GM06990 (cell line): Measurements from ENCODE around the gene NFKBIL1.

Experiments
- DNase-seq: peaks from one replicate; pipeline ENCODE4 v3.0.0-alpha.2; 2011; ENCODE audit not compliant: insufficient read length; ENCODE audit errors: extremely low read depth
- H3K27me3 ChIP-seq: replicated peaks from 2 replicates; pipeline ENCODE4 v1.6.0; 2011; ENCODE audit warnings: low read length; ENCODE audit not compliant: control insufficient read depth, insufficient read depth
- H3K36me3 ChIP-seq: 2 replicates; pipeline ENCODE4 v1.5.1; 2011; ENCODE audit warnings: low read length; ENCODE audit not compliant: control insufficient read depth, insufficient read depth
- H3K4me3 ChIP-seq: replicated peaks from 2 replicates; pipeline ENCODE4 v1.5.1; 2011; ENCODE audit warnings: low read depth, mild to moderate bottlenecking, control low read depth, low read length
- TF ChIP-seq, protein P1 (sequence below): IDR thresholded peaks from 2 replicates; pipeline ENCODE4 v1.5.1; 2011; ENCODE audit warnings: low read length, control low read depth, mild to moderate bottlenecking, inconsistent platforms; ENCODE audit not compliant: insufficient read depth, poor library complexity, severe bottlenecking

NFKBIL1 gene

DNA sequence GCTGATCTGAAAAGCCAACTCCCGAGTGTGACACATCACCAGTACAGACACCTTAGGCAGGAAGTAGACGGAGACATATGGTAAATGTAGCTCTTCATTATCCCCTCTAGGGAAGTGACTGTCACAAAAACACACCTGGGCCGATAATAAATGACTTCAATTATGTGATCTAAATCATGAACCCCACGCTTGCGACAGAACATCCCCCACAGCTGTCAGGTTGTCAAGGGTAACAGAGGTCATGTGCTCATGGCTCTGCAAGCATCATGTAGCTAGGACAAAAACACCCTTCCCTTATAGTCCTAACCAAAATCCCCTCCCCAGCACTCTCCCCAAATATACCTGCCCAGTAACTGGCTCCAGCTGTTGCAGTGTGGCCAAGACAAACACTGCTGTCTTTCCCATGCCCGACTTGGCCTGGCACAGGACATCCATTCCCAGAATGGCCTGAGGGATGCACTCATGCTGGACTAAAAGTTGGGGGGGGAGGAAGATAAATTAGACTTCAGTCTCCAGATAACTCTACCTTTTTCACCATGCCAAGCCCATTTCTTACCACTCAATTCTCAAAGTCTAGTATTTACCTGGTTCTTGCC lies 8.5 kb upstream of the NFKBIL1 start:
- peaks cover 37% of the 10 kb centered on the region for H3K36me3 ChIP-seq
- DNase-seq: no peak
- no peaks in the 10 kb centered on the region for H3K27me3 ChIP-seq
- peak overlapping the region; percentile 34; the same call in 1 of the 2 replicates for H3K4me3 ChIP-seq
- TF ChIP-seq, protein P1, sequence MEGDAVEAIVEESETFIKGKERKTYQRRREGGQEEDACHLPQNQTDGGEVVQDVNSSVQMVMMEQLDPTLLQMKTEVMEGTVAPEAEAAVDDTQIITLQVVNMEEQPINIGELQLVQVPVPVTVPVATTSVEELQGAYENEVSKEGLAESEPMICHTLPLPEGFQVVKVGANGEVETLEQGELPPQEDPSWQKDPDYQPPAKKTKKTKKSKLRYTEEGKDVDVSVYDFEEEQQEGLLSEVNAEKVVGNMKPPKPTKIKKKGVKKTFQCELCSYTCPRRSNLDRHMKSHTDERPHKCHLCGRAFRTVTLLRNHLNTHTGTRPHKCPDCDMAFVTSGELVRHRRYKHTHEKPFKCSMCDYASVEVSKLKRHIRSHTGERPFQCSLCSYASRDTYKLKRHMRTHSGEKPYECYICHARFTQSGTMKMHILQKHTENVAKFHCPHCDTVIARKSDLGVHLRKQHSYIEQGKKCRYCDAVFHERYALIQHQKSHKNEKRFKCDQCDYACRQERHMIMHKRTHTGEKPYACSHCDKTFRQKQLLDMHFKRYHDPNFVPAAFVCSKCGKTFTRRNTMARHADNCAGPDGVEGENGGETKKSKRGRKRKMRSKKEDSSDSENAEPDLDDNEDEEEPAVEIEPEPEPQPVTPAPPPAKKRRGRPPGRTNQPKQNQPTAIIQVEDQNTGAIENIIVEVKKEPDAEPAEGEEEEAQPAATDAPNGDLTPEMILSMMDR: no peak

DNA sequence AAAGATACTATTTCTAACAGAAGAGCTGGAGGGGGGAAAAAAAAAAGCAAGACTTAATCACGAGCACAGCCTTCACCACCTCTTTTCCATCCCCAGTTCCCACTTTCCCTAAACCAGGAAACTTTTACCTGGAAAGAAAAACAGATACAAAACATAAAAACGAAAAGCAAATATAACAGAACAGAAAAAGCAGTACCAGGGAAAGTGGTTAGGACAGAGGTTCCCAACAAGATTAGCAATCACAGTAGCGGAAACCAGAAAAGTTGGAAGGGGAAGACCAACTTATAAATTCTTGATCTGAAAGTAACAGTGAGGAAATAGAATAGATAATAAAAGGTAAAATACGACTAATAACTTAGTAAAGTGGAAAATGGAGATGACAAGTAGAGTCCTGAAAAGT lies 6.8 kb upstream of the NFKBIL1 start:
- Histone ChIP-seq H3K4me3 (peak overlapping the region; percentile 95), H3K36me3 (peaks cover 24% of the 10 kb centered on the region), H3K27me3 (no peaks in the 10 kb centered on the region)
- no peak for DNase-seq
- TF ChIP-seq, protein P1: no peak

DNA sequence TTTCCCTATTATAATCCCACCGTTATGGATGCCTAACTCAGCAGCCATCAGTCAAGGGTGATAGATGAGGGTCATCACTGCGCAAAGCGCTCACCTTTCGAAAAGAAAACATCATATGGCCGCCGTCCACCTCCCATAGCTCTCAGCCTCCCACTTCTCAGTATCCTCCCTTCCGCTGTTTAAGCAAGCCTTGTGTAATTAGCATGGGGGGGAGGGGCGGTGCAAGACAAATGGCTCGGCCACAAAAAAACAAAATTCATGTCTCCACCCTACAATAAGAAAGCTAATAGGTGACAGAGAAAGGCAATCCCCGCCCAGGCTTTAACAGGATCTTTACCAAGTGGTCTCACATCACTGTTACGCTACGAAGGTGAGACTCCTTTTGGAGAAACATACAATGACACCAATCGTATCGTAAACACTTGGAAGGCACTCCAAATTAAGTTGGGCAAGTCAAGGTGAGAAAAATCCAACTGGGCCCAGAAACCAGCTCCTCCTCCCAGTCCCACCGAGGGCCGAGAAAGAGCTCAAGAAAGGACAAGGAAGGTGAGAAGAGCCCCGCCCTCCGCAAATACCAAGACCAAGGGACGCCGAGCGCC lies 6.2 kb upstream of the NFKBIL1 start:
- TF ChIP-seq, protein P1: no peak

DNA sequence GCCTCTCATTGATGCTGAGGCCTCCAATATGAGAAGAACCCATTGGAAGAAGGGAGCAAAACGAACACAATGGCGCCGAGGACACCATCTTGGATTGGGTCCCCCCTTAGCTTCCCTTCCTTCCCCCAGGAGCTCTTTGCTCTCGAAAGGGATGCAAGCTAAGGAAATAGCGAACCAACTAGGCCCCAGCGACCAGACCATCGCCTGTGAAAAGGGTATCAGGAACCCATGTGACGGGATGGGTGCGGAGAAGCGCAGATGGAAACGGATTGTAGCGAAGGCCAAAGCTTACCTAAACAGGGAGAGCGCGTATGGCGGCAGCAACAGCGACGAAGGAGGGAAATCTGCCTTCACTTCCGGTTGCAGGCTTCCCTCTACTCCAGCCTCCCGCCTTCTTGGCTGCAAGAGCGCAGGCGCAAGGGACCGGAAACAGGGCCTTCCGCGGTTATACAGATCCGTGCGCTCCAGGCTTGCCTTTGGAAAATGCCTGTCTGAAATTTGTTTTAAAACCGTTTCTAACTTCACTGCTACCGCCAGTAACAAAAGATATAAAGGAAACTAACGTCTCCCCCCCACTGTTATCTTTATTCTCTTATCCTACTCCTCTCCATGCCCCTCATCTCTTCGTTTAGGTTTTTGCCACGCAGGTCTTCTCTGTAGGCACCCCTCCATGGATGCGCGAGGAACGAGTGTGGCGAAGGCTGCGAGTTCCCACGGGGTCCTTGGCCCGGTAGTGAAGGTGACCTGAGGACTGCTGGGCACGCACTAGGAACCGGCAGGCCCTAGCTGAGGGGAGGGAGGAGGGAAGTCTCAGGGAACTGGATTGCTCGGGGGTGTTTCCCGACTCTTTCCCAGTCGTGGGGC lies 5.5 kb upstream of the NFKBIL1 start, which contains the start of gene DDX39B:
TSS of gene DDX39B (minus strand) at position 346 of the 864 bp plus-strand sequence. CDS start 1,471 bp downstream, outside the sequence.
- Histone ChIP-seq H3K4me3 (peak within 1 kb of the TSS; percentile 95), H3K27me3 (no peaks in the 10 kb centered on the region), H3K36me3 (peaks cover 16% of the 10 kb centered on the region)
- TF ChIP-seq, protein P1: no peak
- peak; percentile 93 for DNase-seq

More for the DNA sequence above, 6.2 kb upstream of the NFKBIL1 start:
- no peak for DNase-seq
- Histone ChIP-seq H3K27me3 (no peaks in the 10 kb centered on the region), H3K4me3 (peak overlapping the region; percentile 95), H3K36me3 (peaks cover 23% of the 10 kb centered on the region)

DNA sequence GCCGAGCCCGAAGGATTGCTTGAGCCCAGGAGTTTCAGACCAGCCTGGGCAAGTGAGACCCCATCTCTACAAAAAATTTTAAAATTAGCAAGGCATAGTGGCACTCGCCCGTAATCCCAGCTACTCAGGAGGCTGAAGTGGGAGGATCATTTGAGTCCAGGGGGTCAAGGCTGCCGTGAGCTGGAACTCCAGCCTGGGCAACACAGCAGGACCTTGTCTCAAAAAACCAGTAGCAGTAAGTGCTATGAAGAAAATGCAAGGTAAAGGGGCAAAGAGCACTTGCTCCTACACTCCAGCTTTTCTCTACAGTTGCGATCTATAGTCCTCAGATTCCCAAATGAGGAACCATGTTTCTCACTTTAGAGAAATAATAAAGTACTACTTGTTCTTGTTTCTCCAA lies 3.8 kb upstream of the NFKBIL1 start:
- Histone ChIP-seq H3K27me3 (no peaks in the 10 kb centered on the region), H3K36me3 (peaks cover 8% of the 10 kb centered on the region), H3K4me3 (no peak overlapping the region)
- no peak for DNase-seq
- TF ChIP-seq, protein P1: no peak
